Measurements from ENCODE around the gene SLC25A45.

Gene SLC25A45

DNA sequence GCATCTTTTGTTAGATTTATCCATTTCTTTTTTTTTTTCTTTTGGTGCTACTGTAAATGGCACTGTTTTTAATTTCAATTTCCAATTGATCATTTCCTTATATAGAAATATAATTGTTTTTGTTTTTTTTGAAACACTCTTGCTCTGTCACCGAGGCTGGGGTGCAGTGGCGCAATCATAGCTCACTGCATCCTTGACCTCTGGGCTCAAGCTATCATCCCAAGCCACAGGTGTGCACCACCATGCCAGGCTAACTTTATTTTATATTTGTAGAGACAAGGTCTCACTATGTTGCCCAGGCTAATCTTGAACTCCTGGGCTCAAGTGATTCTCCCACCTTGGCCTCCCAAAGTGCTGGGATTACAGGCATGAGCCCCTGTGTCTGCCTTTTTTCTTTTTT is 20.3 kb upstream of the SLC25A45 start:
- DNase-seq = no peak

DNA sequence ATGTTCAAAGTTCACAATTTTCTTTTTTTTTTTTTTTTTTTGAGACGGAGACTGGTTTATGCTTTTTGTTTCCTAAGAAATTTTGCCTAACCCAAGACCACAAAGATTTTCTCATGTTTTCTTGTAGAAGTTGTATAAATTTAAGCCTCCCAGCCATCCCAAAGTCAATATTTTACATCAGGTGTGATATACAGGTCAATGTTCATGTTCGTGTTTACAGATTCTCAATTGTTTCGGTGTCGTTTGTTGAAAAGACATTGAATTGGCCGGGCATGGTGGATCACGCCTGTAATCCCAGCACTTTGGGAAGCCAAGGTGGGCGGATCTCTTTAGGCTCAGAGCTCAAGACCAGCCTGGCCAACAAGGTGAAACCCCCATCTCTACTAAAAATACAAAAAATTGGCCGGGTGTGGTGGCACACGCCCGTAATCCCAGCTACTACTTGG is 19.4 kb upstream of the SLC25A45 start:
- DNase-seq = no peak

DNA sequence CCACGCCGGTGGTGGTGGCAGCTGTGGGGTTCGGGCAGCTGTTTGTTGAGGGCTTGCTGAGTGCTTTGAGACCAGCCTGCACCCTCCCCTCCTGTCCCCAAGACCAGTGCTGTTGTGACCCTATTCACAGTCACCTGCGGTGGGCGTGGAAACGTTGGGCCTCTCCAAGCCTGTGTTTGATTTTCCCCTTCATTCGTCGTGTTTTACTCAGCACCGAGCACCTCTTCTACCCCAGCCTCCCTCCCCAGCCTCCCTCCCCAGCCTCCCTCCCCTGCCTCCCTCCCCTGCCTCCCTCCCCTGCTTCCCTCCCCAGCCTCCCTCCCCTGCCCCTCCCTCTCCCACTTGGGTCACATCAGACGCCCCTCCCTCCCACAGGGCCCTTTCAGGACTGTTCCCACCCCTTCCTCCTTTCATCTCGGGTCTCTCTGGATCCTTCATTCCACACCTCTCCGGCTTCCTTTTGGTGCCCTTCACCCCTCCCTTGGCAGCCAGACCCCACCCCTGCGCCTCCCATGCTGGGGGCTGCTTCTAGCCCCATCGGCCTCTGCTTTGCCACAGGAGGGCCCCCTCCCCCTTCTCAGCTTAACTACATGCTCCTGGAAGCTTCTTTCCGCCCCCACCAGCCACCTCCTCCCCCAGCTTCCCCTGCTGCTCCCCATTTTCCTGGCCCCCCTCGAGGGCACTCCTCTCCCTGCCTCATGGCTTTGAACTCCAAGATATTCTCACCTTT is 18.8 kb upstream of the SLC25A45 start:
- DNase-seq = no peak

DNA sequence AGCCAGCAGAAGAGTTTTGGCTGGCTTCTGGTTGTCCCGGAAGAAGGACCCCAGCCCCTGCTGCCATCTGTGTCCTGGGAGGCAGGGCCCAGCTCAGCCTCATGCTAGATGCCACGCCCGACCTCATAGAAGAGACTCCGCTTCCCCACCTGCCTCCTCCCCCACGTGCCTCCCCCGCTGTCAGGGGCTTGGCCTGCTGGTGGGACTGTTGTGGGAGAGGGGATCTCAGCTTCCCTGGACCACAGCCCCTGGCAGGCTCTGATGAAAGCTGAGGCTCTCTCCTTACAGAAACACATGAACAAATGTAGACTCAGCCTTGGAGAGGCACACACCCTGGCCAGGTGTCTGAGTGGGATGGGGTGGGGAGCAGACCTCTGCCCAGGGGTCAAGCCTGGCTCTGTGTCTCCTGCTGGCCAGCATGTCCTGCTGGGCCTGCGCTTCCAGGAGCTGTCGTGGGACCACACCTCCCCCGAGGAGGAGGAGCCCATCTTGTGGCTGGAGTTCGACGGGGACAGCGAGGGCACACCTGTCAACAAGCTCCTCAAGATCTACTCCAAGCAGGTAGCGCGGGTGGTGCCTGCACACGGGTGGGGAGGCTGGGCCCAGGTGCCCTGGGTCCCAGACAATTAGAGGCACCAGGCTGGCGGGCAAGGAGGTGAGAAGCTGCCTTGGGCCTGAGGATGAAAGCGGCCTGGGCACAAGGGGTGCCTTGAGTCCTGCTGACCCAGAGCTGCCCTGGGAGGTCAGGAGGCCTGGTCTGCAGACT is 18.0 kb upstream of the SLC25A45 start:
- DNase-seq = no peak

DNA sequence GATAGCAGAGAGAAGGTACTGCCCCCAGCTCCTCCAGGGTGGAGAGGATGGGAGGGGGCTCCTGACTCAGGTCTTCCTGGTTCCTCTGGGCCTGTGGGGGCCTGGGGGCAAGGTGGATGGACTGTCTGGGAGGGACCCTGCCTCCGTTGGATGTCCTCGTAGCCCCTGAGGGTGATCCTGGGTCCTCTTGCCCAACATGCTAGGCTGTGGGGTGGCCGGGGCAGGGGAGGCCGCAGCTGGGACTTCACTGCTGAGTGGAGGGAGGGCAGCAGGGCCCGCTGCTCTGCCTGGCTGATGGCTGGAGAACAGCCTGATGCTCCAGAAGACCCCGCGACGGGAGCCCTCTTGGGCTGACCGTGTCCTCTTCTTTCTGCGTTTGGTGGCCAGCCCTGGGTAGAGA is 17.4 kb upstream of the SLC25A45 start:
- no peak for DNase-seq

DNA sequence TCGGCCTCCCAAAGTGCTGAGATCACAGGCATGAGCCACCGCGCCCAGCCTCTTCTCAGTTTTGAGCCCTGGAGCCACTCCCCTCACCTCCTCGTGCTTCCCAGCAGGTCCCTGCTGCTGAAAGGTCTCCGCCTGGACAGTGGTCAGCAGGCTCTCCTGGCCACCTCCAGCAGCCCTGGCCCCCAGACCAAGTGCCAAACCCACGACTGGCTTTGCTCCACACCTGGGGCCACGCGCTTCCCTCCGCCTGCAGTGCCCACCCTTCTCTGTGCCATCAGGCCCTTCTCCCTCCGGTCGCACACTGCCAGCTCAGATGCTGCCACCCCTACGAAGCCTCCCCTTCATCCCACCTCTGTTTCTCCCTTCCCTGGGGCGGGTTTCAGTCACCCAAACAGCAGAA is 16.8 kb upstream of the SLC25A45 start:
- no peak for DNase-seq

DNA sequence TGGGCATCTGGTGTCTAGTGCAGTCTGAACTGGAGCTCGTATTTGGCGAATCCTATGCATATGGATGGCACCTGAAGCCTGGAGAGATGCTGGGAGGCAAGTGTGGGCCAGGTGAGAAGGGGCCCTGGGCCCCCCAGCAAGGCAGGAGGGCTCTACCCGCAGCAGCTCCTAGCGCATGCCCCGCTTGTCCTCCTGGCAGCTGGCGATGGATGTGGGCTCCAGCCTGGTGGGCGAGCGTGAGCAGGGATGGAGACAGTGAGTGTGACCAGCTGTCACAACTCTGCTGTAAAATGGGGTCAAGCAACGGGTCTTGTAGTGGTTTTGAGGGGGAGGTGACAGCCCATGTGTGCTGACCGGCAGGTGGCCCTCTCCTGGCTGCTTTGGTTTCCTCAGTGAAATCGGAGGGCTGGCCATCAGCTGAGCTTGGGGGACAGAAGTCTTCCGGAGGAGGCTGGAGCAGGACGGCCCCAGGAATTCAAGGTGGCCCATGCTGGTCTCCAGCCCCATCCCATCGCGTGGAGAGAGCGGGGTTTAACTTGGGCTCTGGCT is 16.0 kb upstream of the SLC25A45 start:
- no peak for DNase-seq

DNA sequence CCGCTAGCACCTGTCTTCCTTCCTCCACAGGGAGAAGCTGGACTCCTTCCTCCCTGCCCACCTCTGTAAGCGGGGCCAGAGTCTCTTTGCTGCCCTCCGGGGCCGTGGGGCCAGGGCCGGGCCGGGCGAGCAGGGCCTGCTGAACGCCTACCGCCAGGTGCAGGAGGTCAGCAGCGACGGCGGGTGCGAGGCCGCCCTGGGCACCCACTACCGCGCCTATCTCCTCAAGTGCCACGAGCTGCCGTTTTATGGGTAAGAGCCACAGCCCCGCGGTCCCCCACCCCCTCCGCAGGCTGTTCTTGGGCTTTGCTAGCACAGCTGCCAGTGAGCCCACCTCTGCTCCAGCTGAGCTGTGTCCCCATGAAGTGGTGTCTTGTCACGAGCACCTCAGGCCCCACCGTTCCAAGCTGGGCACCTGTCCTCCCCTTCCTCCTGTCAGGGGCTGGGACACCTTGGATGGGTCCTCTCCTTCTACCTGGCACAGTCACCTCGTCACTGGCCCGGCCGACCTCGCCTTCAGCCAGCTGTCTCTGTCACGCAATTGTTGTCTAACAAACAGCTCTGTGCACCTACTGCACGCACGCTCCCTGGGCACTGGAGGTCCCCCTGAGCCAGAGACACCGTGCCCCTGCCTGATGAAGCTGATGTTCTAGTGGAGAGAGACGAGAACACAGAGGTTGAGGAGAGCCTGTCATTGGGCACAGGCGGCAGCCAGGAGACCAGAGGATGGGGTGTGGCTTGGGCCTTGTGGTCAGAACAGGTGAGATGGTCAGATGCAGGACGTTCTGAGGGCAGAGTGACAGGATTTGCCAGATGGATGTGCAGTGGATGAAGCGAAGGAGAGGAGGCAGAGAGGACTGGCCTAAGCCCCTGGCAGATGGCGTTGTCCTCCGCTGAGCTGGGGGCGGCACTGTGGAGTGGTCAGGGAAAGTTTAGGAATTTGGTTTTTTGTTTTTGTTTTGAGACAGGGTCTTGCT is 14.6 kb upstream of the SLC25A45 start:
- DNase-seq = no peak

DNA sequence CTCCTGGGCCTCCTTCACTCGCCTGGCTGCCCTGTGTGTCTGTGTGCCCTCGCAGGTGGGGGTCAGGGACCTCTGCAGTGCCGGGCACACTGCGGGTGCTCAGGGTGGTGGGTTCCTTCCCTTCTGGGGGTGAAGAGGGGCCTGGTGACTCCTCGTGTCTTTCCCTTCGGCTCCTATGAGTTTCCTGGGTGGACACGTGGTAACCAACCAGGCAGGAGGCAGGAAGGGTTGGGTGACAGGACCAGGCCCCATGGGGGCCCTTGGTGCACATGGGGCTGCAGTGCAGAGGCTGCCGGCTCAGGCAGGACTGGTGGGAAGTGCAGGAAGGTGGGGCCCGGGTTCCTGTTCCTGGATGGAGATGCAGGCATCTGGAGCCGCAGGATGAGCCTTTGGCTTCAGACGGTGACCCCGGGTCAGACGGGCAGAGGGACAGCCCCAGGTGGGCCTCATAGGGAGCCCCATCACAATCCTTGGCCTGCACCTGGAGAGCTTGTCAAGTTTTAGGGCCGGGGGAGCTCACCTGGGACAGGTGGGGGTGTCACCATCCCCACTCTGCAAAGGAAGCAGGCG is 13.6 kb upstream of the SLC25A45 start:
- DNase-seq = no peak

DNA sequence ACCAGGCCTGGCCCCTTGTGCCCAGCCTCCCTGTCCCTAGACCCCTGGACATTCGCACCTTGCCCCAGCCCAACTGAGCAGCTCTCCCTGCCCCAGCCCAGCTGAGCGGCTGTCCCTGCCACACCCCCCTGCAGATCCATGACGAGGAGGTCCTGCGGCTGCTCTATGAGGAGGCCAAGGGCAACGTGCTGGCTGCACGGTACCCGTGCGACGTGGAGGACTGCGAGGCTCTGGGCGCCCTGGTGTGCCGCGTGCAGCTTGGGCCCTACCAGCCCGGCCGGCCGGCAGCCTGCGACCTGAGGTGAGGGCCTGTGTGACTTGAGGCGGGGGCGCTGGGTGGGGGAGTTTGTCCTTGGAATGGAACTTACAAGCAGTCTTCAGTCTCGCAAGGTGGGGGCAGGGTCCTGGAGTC is 11.7 kb upstream of the SLC25A45 start:
- DNase-seq = no peak

DNA sequence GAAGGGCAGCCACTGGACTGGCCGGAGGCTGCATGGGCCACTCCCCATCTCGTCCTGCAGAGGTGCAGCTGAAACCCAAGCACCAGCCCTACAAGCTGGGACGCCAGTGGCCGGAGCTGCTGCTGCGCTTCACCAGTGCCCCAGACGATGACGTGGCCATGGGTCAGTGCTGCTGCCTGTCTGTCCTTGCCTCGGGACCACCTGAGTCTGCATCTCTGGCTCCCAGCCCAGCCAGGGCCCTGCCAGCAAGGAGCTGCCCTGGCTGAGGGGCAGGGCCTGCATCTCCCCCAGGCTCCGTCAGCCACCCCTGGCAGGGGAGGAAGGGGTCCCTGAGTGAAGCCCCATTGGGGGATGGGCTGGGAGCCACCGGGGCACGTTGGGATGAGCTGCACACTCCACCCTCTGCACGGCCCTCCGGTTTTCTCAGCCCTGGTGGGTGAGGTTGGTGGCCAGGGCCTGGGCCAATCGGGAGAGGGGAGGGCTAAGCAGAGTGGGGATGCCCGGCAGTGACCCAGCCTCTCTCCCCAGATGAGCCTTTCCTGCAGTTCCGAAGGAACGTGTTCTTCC is 11.2 kb upstream of the SLC25A45 start:
- DNase-seq = no peak

DNA sequence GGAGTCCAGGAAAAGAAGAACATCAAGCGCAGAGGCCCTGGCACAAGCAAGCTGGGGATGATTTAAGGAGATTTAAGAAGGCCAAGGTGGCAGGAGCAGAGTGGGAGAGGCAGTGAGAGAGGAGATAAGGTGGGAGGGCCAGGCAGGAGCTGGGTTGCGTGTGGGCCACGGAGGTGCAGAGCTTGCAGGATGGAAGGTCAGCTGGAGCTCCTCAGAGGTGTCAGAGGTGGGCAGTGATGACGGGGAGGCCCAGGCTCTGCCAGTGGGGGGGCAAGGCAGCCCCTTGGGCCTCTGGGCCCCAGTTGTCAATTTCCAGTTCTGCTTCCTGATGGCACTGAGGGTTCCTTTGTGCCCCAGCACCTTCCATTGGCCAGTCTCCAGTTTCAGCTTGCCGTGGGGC is 10.5 kb upstream of the SLC25A45 start:
- no peak for DNase-seq

DNA sequence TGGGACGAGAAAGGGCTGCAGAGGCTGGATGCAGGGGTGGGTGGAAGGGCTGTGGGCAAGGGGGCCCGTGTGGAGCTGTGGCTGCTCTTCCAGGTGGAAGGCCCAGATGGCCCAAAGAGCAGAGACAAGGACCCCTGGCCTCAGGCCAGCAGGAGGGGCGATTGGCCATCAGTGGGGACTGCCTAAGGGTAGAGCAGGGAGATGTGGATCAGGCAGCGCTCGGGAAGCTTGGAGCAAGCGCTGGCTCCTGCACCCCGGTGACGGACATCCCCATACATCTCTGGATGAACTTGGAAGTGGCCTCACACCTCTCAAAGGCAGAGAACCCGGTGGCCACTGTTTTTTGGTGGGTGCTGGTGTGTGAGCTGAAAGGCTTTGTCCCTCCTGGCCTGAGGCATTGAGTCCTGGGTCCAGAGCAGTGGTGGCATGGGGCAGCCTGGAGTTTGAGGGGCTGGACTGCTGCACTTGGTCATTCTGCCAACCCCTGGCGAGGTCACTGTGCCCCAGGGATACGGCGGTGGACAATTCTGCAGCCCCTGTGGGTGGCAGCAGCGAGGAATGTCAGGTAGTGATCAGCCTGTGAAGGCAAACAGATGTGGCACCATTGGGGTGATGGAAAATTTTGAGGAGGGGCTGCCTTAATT is 9.9 kb upstream of the SLC25A45 start:
- no peak for DNase-seq

DNA sequence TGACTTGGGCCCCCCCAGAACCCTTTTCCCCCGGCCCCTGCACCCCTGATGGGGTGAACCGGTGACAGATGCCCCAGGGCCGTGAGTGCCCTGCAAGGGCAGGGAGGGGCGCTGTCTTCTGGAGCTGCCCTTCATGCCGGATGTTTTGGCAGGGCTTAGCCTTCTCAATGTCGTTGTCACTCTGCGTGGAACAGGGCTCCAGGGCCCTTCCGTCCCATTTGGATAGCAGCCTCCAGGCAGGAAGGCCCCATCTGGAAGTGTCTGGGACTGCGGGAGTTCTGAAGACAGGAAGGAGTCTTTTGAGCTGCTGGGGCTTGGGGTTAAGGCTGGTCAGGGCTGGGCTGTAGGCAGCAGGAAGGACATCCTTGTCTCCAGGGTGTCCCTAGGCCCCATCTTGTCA is 8.6 kb upstream of the SLC25A45 start:
- DNase-seq = no peak

DNA sequence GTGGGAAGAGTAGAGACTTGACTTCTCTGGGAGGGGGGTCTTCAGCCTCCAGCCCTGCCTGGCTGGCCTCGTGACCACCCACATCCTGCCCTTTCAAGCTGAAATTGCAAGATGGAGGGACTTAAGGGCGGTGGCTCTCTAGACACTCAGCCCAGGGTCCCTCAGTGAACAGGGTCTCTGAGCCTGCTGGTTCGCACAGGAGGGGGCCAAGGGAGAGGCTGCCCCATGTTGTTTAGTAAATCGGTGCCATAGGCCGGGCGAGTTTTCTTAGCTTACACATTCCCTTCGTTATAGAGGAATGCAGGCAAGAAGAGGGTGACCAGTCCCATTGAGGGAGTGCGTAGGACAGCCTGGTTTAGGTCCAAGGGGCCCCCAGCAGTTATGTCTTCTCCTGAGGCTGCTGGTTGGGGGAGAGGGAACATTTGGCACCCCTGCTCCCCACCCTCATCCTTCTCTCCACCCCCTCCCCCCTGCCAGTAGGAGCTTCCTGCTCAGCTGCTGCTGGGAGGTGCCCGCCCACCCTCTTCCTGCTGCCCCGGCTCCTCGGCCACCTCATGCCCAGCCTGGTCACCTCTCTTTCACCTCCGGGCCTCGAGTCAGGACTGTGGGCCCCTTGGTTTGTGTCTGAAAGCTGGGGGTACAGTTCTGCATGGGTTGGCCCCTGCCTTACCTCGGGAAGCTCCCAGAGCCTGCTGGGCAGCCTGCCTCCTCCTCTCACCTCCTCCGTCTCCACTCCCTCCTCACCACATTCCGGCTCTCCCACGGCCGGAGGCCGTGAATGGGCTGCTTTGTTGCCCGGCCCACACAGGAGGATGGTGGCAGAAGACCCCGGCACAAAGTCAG is 7.9 kb upstream of the SLC25A45 start:
- no peak for DNase-seq

DNA sequence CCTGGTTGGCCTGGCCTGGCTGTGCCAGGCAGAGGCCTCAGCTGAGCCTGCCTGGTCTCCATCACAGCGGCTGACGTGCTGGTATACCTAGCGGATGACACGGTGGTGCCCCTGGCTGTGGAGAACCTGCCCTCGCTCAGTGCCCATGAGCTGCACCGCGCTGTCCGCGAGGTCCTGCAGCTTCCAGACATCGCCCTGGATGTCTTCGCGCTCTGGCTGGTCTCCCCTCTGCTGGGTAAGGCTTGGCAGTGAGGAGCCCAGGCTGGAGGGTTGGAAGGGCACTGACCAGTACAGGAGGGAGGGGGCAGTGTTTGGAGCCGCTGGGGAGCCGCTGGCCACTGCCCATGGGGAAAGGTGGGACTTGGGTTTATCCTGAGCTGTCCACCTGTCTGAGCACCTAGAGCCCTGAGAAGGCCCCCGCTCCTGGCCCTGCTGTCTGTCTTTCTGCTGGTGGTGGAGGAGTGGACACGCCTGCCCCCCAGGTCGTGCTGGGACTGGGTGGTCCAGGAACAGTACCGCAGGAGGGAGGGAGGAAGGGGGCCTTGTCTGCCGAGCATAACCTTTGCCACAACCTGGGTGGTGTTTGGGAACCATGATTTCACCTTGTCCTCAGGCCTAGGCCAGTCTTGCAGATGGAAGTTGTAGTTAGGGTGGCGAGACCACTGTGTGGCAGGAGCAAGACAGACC is 7.0 kb upstream of the SLC25A45 start:
- DNase-seq = no peak

DNA sequence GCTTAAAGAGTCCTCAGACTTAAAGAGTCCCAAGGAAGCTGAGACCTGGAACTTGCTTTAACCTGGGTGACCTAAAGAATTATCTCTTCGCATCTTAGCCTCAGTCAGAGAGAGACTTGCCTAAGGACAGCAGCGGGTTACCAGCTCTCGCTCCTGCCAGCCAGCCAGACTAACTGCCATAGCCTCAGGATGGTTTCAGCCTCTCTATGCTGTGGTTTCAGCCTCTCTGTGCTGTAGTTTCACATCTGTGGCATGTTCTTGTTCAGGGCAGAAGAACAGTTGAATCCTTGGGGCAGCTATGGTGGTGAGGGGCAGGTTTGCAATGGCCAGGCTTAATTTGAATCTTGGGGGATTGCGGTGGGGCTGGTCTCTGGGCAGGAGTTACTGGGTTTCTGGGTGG is 6.3 kb upstream of the SLC25A45 start:
- DNase-seq = no peak

DNA sequence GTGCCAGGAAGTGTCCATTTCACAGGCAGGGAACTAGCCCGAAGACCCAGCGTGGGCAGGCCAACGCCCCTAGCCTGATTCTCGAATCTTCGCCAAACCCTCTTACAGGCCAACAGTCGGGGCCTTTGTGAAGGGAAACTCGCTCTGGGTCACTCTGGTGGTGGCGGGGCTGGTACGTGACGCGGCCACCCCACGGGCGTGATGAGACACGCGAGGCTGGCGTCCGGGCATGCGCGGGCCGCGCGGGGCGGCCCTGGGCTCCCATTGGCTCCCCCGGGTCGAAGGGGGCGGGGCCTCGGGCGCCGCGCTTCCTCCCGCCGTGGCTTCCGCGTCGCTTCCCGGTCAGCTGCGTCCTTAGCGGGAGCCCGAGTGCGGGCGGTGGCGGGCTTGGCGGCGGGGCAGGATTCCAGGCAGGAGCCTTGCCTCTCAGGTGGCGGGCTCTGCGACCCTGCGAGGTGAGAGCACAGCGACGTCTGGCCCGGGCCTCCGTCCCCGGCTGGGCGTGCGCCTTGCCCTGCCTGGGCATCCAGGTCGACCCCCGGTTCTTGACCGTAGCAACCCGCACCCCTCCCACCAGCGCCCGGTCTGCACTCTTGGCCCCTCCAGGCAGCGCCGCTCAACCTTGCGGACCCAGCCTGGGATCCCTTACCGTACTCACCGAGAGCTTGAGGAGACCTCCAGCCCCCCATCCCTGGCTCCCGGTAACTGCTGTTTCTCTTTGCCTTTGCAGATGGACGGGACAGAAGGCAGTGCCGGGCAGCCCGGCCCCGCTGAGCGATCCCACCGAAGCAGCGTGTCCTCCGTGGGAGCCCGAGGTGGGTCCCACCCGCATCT is 4.1 kb upstream of the SLC25A45 start, which contains the start of gene FRMD8:
Gene FRMD8 (plus strand): TSS at position 331 of the 834 bp plus-strand sequence. CDS start 400 bp downstream, at position 731.
- peak; percentile 83 for DNase-seq

DNA sequence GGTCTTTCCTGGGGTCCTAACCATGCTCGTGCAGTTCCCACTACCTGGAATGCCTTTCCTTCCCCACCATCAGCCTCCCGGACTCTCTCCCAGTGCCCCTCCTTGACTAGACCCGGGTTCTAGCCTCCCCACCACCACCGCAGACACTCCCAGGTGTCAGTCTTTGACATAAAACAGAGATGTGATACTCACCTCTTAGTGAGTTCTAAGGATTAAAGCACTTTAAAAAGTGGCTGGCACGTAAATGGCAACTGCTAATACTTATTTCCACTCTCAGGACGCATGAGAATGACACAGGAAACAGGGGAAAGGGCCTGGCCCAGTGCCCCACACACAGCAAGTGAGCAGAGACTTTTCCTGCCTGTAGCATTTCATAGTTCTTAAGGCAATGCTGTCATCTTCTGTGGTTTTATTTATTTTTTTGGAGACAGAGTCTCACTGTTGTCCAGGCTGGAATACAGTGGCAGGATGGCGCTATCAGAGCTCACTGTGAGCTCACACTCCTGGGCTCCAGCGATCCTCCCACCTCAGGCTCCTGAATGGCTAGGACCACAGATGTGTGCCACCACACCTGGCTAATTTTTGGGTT is 1.9 kb upstream of the SLC25A45 start:
- no peak for DNase-seq

Data from hematopoietic multipotent progenitor cell treated with erythropoietin and hydrocortisone succinate and interleukin-3 and kit ligand, for 8 days (in vitro differentiated cells).